Neural crest cell (in vitro differentiated cells): ENCODE results near the gene NOL4L. TPM values are rescaled to one million over a fixed set of nuclear protein-coding genes. Genes with fewer than 3 reads are reported as not detected.

Experiments used
- DNase-seq: peaks from one replicate; pipeline ENCODE4 v3.0.0; 2021; ENCODE audit warnings: low read depth, mixed read lengths, low spot score
- H3K27ac Mint-ChIP-seq: one replicate; pipeline ENCODE4 v1.8.0; 2021; ENCODE audit warnings: mild to moderate bottlenecking, mixed read lengths; ENCODE audit not compliant: unreplicated experiment
- H3K27me3 Mint-ChIP-seq: 2 replicates; pipeline ENCODE4 v1.8.0; 2021; ENCODE audit warnings: low read depth, mild to moderate bottlenecking, mixed read lengths
- H3K36me3 Mint-ChIP-seq: 2 replicates; pipeline ENCODE4 v1.8.0; 2021; ENCODE audit warnings: low read depth, mild to moderate bottlenecking, mixed read lengths
- H3K4me1 Mint-ChIP-seq: 2 replicates; pipeline ENCODE4 v1.8.0; 2021; ENCODE audit warnings: mixed read lengths
- H3K4me3 Mint-ChIP-seq: one replicate; pipeline ENCODE4 v1.8.0; 2021; ENCODE audit warnings: mild to moderate bottlenecking, mixed read lengths
- H3K9me3 Mint-ChIP-seq: 2 replicates; pipeline ENCODE4 v1.8.0; 2021; ENCODE audit warnings: mixed read lengths
- CTCF ChIP-seq: fragments of 200-600 bp; sonication (generic); conservative IDR thresholded peaks from 2 replicates; pipeline ENCODE4 v1.5.0; 2021; ENCODE audit warnings: antibody characterized with exemption, mild to moderate bottlenecking
- total RNA-seq: library from RNA; stranded (reverse); gene quantifications from 2 replicates; pipeline ENCODE4 v1.2.1, GENCODE V29; 2021

The NOL4L gene
- total RNA-seq, 1 donor from 2014 or later = 52.3 TPM

- peaks cover 24% of the 10 kb centered on the region for H3K4me1 Mint-ChIP-seq
- no peak overlapping the region for H3K27ac Mint-ChIP-seq
- peaks cover 2% of the 10 kb centered on the region for H3K36me3 Mint-ChIP-seq
- H3K27me3 Mint-ChIP-seq = peaks cover 14% of the 10 kb centered on the region
- no peaks in the 10 kb centered on the region for H3K9me3 Mint-ChIP-seq
- no peak overlapping the region for H3K4me3 Mint-ChIP-seq
- no peak for TF ChIP-seq CTCF
- DNase-seq = no peak
These were observed 131.5 kb downstream of the NOL4L start for GRCh38 chr20:32453467-32454163.

- H3K27ac Mint-ChIP-seq = peak overlapping the region; percentile 35
- TF ChIP-seq CTCF = no peak
- H3K36me3 Mint-ChIP-seq = peaks cover 5% of the 10 kb centered on the region
- DNase-seq = no peak
- peaks cover 12% of the 10 kb centered on the region for H3K27me3 Mint-ChIP-seq
- peaks cover 17% of the 10 kb centered on the region for H3K4me1 Mint-ChIP-seq
- peak overlapping the region; percentile 72 for H3K4me3 Mint-ChIP-seq
- no peaks in the 10 kb centered on the region for H3K9me3 Mint-ChIP-seq
These were observed 132.2 kb downstream of the NOL4L start for GRCh38 chr20:32452776-32453466.

GRCh38 chr20:32451682-32452461, 133.3 kb downstream of the NOL4L start:
- H3K4me1 Mint-ChIP-seq = peaks cover 11% of the 10 kb centered on the region
- H3K4me3 Mint-ChIP-seq = peak overlapping the region; percentile 34
- H3K36me3 Mint-ChIP-seq = peaks cover 9% of the 10 kb centered on the region
- peaks cover 12% of the 10 kb centered on the region for H3K27me3 Mint-ChIP-seq
- no peak overlapping the region for H3K27ac Mint-ChIP-seq
- no peak for DNase-seq
- no peak for TF ChIP-seq CTCF
- H3K9me3 Mint-ChIP-seq = no peaks in the 10 kb centered on the region

- Mint-ChIP-seq H3K27ac (no peak overlapping the region), H3K36me3 (peaks cover 14% of the 10 kb centered on the region), H3K4me1 (peaks cover 12% of the 10 kb centered on the region), H3K4me3 (peak overlapping the region; percentile 57), H3K9me3 (no peaks in the 10 kb centered on the region), H3K27me3 (peaks cover 12% of the 10 kb centered on the region)
- TF ChIP-seq CTCF = no peak
- DNase-seq = no peak
These were observed 133.8 kb downstream of the NOL4L start for GRCh38 chr20:32451340-32451681.

GRCh38 chr20:32450484-32451061, 134.6 kb downstream of the NOL4L start:
- H3K27me3 Mint-ChIP-seq = peaks cover 12% of the 10 kb centered on the region
- DNase-seq = no peak
- H3K4me3 Mint-ChIP-seq = peak overlapping the region; percentile 57
- H3K4me1 Mint-ChIP-seq = peaks cover 13% of the 10 kb centered on the region
- H3K27ac Mint-ChIP-seq = peak overlapping the region; percentile 35
- peaks cover 14% of the 10 kb centered on the region for H3K36me3 Mint-ChIP-seq
- no peak for TF ChIP-seq CTCF
- H3K9me3 Mint-ChIP-seq = no peaks in the 10 kb centered on the region
